Activated gamma-delta T cell treated with Interleukin-2 at 50 U/mL for 16 hours (primary cell): ENCODE results near the gene VPS25.
"Not testable (repeated sequence)": the region's sequence is repeated elsewhere in the genome, so short reads cannot be mapped to it uniquely, and the experiment has no call there.

ENCODE experiments used
- DNase-seq: peaks from one replicate; pipeline ENCODE4 v3.0.0-alpha.2; 2020

Gene VPS25

GRCh38 chr17:42769964-42770363, 3.3 kb upstream of the VPS25 start:
- DNase-seq: not testable (repeated sequence)

- DNase-seq: no peak
Observed at GRCh38 chr17:42772945-42773289, 332 bp upstream of the VPS25 start.

GRCh38 chr17:42774066-42774745, 957 bp downstream of the VPS25 start:
- no peak for DNase-seq

- DNase-seq: no peak
Observed at GRCh38 chr17:42775534-42776098, 2.4 kb downstream of the VPS25 start.

- DNase-seq: no peak
Observed at GRCh38 chr17:42778570-42778969, 5.3 kb downstream of the VPS25 start.

- no peak for DNase-seq
Observed at GRCh38 chr17:42779304-42779935, 6.2 kb downstream of the VPS25 start.

GRCh38 chr17:42779936-42780850, 6.9 kb downstream of the VPS25 start, which contains the start of gene WNK4:
Gene WNK4 (plus strand): TSS chr17:42780610. CDS start chr17:42780699, 89 bp downstream.
- DNase-seq: no peak

- DNase-seq: no peak
Observed at GRCh38 chr17:42780851-42781638, 7.8 kb downstream of the VPS25 start.

GRCh38 chr17:42781639-42782165, 8.5 kb downstream of the VPS25 start:
- no peak for DNase-seq

GRCh38 chr17:42782166-42783061, 9.2 kb downstream of the VPS25 start:
- DNase-seq: no peak

- no peak for DNase-seq
Observed at GRCh38 chr17:42783062-42783790, 10.0 kb downstream of the VPS25 start.

- DNase-seq: no peak
Observed at GRCh38 chr17:42783791-42784138, 10.5 kb downstream of the VPS25 start.

- no peak for DNase-seq
Observed at GRCh38 chr17:42784409-42784808, 11.2 kb downstream of the VPS25 start.

- DNase-seq: no peak
Observed at GRCh38 chr17:42784811-42785592, 11.8 kb downstream of the VPS25 start.

GRCh38 chr17:42787266-42787665, 14.0 kb downstream of the VPS25 start:
- no peak for DNase-seq

- no peak for DNase-seq
Observed at GRCh38 chr17:42791948-42792347, 18.7 kb downstream of the VPS25 start.

- DNase-seq: no peak
Observed at GRCh38 chr17:42792545-42792944, 19.3 kb downstream of the VPS25 start.

- no peak for DNase-seq
Observed at GRCh38 chr17:42795061-42795460, 21.8 kb downstream of the VPS25 start.

- DNase-seq: no peak
Observed at GRCh38 chr17:42795465-42795864, 22.2 kb downstream of the VPS25 start.
